Keratinocyte (primary cell): Measurements from ENCODE around the gene WDSUB1.

Source experiments
- CTCF ChIP-seq, 3 experiments: IDR thresholded peaks in 1 of 3; conservative IDR thresholded peaks in 1 of 3; optimal IDR thresholded peaks in 1 of 3; 2 replicates in 2 of 3; 3 replicates in 1 of 3; pipeline versions ENCODE3 to v1.5.1; 2011; ENCODE audit warnings: low read length in 3 of 3, mild to moderate bottlenecking in 3 of 3, moderate library complexity in 2 of 3, control low read depth in 1 of 3, inconsistent platforms in 1 of 3; ENCODE audit not compliant: insufficient read depth in 2 of 3; ENCODE audit errors: extremely low read depth in 1 of 3
- EZH2 ChIP-seq: IDR thresholded peaks from one replicate; pipeline ENCODE4 v1.6.1; 2012; ENCODE audit warnings: inconsistent platforms, mild to moderate bottlenecking, low read length, moderate library complexity

GRCh38 chr2:159279700-159280099, 6.8 kb downstream of the WDSUB1 start:
- TF ChIP-seq CTCF (optimal IDR thresholded peaks at IDR 0.05 in 1 of 3, IDR thresholded peaks at IDR 0.05 in 1 of 3, conservative IDR thresholded peaks at IDR 0.05 in 1 of 3; ENCODE audit: extremely low read depth in 1 of 3, insufficient read depth in 2 of 3, low read length in 3 of 3): no peak
- TF ChIP-seq EZH2: no peak
